DMS114 treated with DMSO at 0.1 percent for 48 hours (cell line): Measurements from ENCODE around the gene FLT3.
"Not testable (repeated sequence)": the region's sequence is repeated elsewhere in the genome, so short reads cannot be mapped to it uniquely, and the experiment has no call there.

Source experiments
- DNase-seq: peaks from one replicate; lab custom pipeline; 2025; ENCODE audit not compliant: unreplicated experiment; lab: John Stamatoyannopoulos, UW

The FLT3 gene

DNA sequence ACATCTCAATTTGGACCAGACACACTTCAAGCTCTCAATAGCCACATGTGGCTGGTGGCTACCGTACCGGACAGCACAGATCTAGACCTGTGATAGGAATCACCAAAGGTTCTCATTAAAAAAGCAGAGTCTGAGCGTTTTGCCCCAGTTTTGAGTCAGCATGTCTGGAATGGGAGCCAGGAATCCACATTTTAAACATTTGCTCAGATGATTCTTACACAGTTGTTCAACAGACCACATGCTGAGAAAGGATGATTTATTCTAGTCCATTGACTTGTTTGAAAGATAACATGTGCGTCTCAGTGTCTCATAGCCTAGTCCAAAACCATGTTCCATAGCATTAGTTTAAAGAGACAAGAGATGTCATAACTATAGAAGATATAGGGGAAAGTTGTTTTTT lies 53.4 kb downstream of the FLT3 start:
- DNase-seq, result no peak

DNA sequence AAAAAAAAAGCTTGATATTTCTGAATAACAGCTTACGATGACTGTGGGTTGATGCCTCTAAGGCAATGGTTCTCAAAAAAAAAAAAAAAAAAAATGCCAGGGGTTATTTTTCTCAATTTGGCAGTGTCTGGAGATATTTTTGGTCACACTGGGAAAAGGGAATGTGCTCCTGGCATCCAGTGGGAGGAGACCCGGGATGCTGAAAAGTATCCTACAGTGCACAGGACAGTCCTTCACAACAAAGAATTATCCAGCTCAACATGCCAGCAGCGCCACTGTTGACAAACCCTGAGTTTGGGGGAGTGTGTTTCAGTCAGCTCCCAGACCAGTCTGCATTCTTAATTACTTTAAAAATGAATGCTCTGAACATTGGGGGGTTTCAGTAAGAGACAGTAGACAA lies 54.5 kb downstream of the FLT3 start:
- DNase-seq, result no peak

- no peak for DNase-seq
Observed at GRCh38 chr13:28044608-28045007, 55.8 kb downstream of the FLT3 start.

GRCh38 chr13:28043224-28043623 lies 57.2 kb downstream of the FLT3 start:
- no peak for DNase-seq

DNA sequence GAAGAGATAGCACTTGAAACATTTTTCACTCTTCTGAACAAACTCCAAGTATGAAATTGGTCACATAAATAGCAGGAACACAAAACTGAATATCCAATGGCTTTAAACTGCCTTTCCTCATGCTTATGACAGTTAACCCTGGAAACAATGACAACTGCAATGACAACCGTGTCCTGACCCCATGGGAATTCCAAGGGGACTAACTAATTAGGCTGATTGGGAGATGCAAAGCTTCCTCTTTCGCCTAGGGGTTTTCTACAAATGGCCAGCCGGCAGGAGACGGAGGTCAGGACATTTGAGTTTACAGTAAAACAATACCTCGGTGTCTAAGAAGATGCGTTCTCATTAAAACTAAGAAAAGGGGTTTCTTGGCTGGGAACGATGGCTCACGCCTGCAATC lies 58.9 kb downstream of the FLT3 start:
- no peak for DNase-seq

DNA sequence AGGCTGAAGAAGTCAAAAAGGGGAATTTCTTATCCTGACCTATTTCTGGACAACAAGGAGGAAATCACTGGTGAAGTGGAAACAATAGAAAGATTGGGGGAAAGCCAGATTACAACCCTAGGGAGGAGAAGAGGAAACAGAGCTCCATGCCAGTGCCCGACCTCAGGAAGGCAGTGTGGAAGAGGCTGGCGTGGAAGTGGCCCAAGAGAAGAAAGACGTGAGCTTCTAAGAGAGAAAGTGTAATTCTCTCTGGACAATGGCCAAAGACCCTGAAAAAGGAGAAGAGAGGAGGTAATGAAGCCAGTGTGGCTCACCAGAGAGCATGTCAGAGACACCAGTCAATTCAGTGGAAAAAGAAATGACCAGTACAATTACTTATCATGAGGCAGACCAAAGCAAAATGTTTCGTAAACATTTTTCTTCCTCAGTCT lies 59.3 kb downstream of the FLT3 start:
- no peak for DNase-seq

DNA sequence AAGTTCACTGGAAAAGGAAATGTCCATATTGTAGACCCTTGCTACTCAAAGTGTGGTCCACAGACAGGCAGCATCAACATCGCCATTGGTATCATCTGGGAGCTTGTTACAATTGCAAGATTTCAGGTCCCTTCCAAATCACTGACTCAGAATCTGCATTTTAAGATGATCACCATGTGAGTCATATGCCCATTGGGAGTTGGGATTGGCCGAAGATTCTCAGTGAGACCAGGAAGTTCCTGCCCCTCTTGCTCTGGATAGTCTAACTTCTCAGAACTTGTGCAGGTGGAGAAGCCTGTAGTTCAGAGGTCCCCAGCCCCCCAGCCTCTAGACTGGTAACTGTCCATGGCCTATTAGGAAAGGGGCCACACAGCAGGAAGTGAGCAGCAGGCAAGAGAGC lies 63.0 kb downstream of the FLT3 start:
- DNase-seq, result no peak

GRCh38 chr13:28035146-28035782 lies 65.1 kb downstream of the FLT3 start:
- no peak for DNase-seq

DNA sequence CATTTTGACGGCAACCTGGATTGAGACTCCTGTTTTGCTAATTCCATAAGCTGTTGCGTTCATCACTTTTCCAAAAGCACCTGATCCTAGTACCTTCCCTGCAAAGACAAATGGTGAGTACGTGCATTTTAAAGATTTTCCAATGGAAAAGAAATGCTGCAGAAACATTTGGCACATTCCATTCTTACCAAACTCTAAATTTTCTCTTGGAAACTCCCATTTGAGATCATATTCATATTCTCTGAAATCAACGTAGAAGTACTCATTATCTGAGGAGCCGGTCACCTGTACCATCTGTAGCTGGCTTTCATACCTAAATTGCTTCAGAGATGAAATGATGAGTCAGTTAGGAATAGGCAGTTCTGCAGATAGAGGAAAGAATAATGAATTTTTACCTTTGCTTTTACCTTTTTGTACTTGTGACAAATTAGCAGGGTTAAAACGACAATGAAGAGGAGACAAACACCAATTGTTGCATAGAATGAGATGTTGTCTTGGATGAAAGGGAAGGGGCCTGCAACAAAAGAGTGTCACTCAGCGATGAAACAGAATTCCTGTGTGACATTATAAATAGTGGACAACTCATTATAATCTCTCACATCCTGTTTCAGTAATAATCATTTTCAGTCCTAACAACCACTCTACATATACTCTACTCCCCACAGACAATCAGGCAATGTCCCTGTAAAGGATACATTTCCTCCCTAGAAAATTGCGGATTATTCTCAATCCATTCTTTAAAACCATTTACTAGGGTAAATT lies 66.3 kb downstream of the FLT3 start:
- no peak for DNase-seq

DNA sequence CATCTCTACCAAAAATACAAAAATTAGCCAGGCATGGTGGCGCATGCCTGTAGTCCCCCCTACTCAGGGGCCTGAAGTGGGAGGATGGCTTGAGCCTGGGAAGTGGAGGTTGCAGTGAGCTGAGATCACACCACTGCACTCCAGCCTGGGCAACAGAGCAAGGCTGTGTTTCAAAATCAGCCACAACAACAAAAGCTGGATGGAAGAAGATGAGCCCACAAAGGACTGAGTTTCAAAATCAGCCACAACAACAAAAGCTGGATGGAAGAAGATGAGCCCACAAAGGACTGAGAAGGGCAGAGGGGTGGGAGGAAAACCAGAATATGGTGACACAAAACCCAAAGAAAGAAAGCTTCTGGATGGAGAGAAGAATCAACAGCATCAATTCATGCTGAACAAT lies 67.9 kb downstream of the FLT3 start:
- DNase-seq, result not testable (repeated sequence)

DNA sequence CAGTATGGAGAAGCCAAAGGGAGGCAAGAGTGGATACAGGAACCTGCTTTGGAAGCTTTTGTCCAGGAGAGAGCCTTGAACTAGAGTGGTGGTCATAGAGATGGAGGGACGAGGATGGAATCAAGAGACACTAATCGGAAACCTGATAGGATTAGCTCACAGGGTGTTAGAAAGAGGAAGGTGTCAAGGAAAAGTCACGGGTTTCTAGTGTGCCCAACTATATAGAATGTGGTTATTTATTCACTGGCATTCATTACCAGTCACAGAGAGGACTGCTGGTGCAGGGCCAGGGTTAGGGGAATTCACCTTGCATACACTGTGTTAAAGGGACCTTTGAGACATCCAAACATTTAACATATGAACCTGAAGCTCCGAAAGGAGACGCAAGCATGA lies 68.5 kb downstream of the FLT3 start:
- no peak for DNase-seq

GRCh38 chr13:28031220-28031895 lies 69.0 kb downstream of the FLT3 start:
- DNase-seq, result no peak

DNA sequence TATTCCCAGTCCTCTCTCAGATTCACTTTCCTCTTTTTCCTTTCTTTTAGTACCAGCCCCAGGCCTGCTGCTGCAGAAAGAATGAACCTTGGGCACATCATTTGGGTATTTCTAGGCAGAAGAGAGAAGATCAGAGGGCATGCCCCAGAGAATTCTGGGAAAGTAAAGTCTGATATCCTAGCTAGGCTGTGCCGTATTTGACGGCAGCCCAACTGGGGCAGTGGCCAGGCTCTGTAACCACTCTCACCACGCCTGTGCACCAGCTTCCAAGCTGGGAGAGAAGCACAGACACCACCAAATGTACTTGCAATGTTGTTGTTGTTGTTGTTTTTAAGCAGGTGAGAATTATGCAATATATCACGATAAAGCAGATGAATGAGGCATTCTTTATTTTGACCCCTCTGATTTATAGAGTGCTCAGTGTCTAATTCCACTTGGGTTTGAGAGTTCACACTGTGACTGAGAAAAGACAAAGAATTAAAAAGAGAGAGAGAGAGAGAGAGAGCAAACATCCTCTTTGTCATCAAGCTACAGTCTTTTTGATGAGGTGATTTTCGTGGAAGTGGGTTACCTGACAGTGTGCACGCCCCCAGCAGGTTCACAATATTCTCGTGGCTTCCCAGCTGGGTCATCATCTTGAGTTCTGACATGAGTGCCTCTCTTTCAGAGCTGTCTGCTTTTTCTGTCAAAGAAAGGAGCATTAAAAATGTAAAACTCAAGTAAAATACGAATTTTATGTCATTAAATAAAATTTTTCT lies 72.6 kb downstream of the FLT3 start:
- DNase-seq, result no peak

DNA sequence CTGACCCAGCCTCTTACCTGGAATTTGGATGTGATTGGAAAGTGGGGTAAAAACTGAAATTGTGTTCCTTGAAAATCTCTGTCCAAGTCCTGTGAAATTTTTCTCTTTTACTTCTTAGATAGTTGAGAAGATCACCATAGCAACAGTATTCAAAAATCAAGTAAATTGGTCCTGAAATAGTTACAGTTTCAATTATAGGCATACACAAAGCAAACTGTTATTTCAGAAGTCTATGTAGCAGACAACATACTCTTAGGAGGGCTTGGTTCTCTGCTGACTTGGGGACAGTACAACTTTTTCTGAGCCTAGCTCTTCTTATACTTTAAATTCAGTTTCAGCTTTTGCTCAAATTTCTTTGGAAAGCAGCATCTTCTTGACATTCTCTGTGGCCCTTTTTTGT lies 73.3 kb downstream of the FLT3 start:
- DNase-seq, result no peak

DNA sequence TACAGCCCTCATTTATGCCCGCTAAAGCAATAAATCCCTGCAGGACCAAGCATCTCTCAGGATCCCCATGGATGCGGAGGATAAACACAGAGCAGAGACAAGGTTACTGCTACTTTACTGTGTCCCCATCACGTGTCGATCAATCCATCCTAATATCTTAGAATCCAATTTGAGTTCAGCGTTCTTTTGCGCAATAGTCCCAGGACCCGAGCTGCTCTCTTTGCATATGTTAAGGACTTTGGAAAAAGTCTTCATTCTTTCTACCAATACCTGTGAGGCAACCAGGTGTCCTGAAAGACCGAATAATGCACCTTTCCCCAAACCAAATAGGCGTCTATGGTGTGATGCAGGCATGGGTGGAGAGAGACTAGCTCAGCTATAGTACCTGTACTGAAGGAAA lies 73.9 kb downstream of the FLT3 start:
- no peak for DNase-seq

DNA sequence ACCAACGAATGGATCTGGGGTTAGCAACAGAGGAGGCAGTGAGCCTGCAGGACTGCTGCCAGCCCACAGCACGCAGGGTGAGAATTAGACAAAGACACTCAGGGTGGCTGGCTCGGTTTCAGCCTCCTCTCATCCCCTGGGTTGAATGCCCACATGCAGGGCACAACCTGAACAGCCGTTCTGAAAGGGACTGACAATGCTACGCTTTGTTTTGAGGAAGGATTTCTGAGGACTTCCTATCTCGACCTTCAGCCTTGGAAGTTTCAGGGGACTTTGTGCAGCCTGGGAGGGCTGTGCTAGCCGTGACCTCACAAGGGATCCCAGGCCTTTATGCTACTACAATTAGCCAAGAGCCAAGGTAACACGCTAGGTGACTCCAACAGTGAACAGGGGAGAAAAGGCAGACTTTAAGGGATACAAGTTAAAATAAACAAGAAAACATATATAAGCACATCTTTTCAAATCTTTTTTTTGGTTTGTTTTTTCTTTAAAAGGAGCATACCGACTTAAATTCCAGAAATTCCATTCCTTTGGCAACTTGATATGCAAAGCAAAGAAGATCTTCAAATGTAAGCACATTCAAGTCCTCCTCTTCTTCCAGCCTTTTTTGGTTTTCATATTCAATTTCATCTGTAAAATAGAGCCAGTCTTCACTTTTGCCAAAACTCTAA lies 77.4 kb downstream of the FLT3 start:
- DNase-seq, result no peak

GRCh38 chr13:28014301-28014700 lies 86.1 kb downstream of the FLT3 start:
- DNase-seq, result no peak

DNA sequence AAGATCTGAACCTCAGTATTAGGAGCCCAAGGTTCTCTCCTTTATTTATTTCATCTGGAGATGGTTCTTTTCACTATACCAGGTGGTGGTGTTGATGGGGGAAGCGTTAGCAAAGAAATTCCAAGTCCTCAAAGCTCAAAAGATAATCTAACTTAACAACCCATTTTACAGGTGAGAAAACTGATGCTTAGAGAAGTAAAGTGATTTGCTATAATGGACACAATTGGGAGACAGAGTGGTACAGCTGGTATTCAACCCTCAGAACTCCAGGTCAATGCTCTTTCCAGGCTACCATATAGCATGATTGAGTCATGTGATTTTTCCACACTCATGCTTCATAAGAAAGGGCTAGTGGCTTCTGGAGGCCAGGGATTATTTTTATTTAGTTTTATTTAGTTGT lies 86.9 kb downstream of the FLT3 start:
- DNase-seq, result no peak

DNA sequence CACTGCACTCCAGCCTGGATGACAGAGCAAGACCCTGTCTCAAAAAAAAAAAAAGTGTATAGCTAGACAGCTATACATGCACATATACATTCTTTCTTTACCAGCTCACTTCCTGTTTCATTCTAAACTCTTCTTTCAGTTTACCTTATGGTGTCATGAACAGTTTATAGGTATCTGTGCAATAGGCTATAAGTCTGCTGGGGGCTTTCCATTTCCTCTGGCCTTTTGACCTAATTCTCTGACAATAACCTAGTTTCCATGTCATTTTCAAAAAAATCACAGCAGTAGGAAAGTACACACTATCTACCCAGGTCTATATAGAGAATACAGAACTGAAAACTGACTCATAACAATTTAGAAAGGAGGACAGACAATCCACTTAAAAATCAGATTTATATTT lies 87.5 kb downstream of the FLT3 start:
- DNase-seq, result no peak

- DNase-seq, result no peak
Observed at GRCh38 chr13:28012383-28012782, 88.0 kb downstream of the FLT3 start.

- no peak for DNase-seq
Observed at GRCh38 chr13:28010046-28010445, 90.3 kb downstream of the FLT3 start.
